ENCODE results near the gene EMC9.

The EMC9 gene

DNA sequence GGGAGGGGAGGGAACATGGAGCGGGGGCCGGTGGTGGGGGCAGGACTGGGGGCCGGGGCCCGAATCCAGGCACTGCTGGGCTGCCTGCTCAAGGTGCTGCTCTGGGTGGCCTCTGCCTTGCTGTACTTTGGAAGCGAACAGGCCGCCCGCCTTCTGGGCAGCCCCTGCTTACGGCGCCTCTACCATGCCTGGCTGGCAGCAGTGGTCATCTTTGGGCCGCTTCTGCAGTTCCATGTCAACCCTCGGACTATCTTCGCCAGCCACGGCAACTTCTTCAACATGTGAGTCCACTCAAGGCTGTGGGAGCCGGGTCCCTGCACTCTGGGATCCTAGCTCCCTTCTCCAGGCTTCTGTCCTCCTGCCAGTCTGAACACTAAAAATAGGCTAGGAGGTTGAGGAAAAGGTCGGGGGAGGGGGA, 9.8 kb downstream of the EMC9 start:
- DNase-seq (ENCODE audit: low read depth in 2 of 2): no peak

DNA sequence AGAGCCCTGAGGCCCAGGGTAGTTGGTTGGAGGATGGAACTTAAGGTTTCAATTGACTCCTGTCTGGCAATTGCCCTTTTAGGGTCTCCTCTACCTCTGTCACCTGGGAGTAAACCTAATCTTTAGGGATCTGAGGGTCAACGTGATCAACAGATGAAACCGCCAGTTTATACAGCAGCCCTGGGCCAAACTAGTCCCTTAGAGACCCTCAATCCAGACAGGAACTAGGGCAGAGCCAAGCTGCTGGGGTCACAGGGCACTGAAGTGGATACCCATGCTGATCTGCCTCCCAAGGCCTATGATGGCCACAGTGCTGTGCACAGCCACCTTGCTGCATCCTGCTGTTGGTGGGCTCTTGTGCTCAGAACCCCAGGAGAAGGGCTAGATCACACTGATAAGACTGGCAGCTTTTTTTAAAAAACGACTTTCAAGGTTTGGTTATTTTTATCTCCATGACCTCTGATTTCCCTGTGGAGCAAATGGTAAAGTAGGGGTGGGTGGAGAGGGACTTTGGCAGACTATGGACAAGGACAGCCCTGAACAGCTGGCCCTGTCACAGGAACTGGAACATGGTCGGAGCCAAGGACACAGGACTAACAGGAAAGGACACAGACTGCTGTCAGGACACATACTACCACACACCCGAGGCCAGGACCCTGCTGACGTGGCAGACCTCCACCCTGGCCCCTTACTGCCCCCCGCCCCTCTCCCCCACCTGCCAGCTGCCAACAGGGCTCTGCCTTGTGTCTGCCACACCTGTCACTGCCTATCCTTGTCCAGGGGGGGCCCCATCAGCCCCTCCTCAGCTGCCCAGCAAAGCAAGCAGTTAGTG, 10.5 kb downstream of the EMC9 start:
- DNase-seq (ENCODE audit: low read depth in 2 of 2): no peak

DNA sequence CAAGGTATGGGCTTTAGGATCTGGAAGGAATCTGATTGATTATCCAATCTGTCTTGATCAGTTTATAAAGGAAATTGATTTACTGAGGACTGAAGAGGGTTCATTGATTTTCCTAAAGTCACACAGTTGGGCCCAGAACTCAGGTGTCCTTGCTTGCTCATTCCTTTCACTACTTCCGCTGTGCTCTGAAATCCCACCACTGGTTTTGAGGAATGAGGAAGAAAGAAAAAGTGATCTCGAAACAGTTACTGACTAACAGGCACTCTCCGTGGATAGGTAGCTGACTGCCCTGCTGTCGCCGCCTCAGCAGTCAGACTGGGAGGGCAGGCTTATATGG, 11.0 kb downstream of the EMC9 start, which contains the start of gene FITM1:
Gene FITM1, plus strand, starts transcription at position 280 of the 337 bp plus-strand sequence. CDS start 905 bp downstream, outside the sequence.
- DNase-seq (ENCODE audit: low read depth in 2 of 2): no peak

DNA sequence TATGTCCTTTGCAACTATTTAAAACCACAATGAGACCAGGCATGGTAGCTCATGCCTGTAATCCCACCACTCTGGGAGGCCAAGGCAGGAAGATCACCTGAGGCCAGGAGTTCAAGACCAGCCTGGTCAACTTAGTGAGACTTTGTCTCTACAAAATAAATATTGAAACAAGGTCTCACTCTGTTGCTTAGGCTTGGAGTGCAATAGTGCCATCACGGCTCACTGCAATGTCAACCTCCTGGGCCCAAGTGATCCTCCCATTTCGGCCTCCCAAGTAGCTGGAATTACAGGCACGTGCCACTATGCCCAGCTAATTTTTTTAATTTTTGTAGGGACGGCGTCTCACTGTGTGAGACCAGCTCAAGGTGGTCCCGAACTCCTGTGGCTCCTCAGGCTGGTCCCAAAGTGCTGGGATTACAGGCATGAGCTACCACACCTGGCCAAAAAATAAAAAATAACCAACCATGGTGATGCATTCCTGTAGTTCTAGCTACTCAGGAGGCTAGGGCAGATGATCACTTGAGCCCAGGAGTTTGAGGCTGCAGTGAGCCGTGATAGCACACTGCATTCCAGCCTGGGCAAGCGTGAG, 11.9 kb downstream of the EMC9 start:
- no peak for DNase-seq (ENCODE audit: low read depth in 2 of 2)

DNA sequence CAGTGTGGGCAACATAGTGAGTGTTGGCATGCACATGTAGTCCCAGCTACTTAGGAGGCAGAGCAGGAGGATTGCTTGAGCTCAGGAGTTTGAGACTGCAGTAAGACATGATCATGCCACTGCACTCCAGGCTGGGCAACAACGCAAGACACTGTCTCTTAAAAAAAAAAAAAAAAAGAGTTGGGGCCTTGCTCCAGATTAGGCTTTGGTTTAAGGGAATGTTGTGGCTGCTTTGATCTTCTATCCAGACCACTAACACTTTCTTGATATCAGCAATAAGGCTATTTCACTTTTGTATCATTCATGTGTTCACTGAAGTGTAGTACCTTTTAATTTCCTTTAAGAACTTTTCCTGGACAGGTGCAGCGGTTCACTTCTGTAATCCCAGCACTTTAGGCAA, 13.7 kb downstream of the EMC9 start:
- DNase-seq (ENCODE audit: low read depth in 2 of 2): no peak

DNA sequence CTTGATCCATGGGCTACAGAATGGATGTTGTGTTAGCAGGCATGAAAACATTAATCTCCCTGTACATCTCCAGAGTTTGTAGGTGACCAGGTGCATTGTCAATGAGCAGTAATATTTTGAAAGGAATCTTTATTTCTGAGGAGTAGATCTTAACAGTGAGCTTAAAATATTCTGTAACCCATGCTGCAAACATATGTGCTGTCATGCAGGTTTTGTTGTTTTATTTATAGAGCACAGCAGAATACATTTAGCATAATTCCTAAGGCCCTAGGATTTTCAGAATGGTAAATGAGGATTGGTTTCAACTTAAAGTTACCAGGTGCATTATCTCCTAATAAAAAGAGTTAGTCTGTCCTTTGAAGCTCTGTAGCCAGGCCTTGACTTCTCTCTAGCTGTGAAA, 14.5 kb downstream of the EMC9 start:
- no peak for DNase-seq (ENCODE audit: low read depth in 2 of 2)

DNA sequence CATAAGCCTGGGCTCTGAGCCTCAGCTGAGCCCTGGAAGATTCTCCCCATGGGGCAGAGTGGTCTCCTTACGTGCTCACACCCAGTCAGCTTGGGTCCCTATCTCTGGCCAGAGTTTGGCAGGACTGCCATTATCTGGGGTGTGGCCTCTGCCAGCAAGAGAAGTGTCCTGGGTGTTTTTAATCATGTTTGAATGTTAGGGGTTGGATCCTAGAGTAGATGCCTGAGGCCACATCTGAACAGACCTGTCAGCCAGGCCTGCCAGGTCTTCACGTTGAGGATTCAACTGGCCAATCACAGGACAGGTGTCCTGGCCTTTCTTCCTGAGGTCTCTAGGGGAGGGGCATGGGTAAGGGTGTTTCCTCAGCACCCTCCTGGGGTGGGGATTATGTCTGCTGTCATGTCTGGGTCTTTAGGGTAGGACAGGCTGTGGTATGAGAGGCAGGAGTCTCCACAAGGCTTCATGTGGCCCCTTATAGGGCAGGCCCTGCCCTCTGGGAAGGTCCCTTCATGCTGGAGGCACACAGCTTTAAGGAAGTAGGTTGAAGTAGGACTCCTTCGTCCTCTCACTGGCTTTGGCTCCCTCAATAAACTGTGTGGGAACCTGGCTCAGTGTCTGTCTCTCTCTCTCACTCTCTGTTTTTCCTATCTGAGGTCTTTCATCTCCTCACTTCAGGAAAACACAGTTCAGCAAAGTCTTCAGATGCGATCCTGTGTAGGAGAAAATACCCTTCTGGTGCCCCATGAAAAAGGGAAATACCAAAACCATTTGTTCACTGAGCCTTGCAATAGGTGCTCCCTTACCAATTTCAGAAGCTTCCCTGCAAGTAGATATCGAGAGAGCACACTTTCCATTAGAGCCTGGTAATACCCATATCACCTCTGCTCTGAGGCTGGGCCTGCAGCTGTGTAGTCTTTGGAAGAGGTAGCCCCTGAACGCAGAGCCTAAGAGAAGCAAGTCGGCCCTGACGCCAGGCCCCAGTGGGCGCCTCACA, 17.7 kb downstream of the EMC9 start:
- DNase-seq (ENCODE audit: low read depth in 2 of 2): no peak

DNA sequence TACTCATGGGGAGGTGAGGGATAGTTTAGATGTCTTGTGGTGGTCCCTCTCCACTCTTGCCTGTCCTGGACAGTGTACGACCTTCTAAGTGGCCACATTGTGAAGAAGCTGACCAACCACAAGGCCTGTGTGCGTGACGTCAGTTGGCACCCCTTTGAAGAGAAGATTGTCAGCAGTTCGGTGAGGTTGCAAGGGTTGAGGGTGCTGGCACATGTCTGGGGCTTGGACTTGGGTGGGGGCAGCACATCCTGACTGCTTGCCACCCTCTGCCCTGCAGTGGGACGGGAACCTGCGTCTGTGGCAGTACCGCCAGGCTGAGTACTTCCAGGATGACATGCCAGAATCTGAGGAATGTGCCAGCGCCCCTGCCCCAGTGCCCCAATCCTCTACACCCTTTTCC, 18.5 kb downstream of the EMC9 start:
- no peak for DNase-seq (ENCODE audit: low read depth in 2 of 2)

DNA sequence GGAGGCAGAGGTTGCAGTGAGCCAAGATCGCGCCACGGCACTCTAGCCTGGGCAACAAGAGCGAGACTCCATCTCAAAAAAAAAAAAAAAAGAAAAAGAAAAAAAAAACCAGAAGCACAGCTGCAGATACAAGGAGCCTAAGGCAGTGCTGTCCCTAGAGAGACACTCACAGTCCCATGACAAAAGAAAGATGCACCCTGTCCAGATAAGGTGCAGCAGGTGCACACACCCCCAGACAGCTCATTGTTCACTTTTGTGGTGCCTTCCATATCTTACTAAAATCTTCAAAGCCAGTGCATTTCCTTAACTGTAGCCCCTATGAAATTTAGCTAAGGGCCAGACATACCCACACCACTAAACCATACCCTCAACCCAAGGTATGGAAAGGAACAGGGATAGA, 19.0 kb downstream of the EMC9 start:
- DNase-seq (ENCODE audit: low read depth in 2 of 2): no peak

DNA sequence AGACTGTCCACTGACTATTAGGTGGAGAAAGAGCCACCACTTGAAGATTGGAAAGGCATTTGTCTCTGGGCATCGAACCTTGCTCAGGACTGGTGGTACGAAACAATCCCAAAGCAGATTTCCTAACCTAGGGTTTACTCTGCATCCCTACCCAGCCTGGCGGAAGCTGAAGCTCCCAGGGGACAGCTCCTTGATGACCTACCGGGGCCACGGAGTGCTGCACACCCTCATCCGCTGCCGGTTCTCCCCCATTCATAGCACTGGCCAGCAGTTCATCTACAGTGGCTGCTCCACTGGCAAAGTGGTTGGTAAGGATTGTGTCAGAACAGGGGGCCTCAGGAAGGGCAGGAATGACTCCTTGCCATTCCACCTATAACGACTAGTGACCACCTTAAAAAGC, 20.2 kb downstream of the EMC9 start:
- DNase-seq (ENCODE audit: low read depth in 2 of 2): no peak

DNA sequence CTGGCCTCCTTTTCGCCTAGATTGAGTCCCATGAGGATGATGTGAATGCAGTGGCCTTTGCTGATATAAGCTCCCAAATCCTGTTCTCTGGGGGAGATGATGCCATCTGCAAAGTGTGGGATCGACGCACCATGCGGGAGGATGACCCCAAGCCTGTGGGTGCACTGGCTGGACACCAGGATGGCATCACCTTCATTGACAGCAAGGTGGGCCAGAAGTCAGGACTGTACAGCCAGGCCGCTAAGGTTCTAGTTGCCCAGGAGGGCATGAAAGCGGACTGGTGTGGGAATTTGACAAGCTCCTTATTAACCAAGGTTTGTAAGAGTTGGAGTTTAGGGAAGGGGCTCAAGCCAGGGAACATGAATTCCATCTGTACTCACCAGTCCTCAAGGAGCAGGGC, 21.7 kb downstream of the EMC9 start:
- no peak for DNase-seq (ENCODE audit: low read depth in 2 of 2)

DNA sequence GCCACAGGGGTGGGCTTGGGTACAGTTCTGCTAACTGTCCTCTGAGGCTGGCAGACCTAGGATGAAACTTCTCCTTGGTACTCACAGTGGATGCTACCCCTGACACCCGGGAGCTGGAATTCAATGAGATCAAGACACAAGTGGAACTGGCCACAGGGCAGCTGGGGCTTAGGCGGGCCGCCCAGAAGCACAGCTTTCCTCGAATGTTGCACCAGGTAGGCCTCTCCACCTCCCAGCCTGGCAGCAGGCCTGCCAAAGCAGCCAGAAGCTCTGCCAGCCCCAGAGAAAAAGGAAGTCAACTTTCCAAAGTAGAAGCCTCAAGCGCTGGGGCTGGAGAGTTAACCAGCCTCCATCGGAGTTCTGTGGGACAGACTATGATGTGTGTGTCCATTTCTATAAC, 24.2 kb downstream of the EMC9 start:
- no peak for DNase-seq (ENCODE audit: low read depth in 2 of 2)

DNA sequence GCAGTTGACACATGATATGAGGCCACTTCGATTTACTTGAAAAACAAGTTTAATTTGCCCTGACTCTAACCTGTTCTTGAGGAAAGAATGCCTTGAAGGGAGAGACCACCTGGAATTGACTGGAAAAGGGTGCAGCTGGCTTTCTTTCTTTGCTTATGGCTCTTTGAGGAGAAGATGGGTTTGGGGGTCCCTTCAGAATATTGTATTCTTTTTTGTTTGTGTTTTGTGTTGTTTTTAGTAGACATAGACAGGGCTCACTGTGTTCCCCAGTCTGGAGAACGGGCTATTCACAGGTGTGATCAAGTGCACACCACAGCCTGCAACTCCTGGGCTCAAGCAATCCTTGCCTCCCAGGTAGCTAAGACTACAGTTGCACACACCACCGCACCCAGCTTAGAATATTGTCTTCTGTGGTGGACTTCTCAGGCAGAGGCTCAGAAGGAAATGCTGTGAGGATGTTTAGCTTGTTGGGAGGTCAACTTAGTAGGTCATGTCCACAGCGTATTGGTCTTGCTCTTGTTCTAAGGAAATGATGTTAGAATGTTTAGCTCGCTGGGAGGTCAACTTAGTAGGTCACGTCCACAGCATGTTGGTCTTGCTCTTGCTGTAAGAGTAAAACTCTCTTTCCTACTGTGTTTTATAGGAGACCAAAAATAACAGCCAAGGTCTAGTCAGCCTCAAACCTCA, 25.1 kb downstream of the EMC9 start:
- DNase-seq (ENCODE audit: low read depth in 2 of 2): no peak

DNA sequence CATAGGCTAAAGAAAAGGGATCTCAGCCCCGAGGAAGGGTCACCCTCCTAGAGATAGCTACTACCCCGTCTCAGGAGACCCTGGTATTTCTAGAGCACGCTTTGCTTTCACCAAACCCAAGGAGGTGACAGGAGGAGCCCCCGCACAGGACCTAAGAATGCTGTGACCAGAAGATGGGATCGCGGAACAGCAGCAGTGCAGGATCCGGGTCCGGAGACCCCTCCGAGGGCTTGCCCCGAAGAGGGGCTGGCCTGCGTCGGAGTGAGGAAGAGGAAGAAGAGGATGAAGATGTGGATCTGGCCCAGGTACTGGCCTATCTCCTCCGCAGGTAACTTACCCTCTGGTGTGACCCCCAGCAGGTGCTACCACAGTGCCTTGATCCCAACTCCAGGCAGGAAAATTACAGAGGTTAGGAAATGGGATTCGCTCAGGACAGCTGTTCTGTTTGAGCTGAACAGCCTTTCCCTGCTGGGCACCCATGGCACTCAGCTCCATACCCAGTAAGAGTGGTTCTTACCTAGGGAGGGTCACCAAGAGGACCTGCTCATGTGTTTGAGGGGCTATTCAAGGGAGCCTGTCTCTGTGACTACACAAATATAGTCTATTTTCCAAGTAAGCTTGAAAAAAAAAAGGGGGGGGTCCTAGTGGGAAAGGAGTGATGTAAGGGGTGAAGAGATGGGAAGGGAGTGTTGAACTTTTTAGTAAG, 25.8 kb downstream of the EMC9 start:
- DNase-seq (ENCODE audit: low read depth in 2 of 2): no peak

DNA sequence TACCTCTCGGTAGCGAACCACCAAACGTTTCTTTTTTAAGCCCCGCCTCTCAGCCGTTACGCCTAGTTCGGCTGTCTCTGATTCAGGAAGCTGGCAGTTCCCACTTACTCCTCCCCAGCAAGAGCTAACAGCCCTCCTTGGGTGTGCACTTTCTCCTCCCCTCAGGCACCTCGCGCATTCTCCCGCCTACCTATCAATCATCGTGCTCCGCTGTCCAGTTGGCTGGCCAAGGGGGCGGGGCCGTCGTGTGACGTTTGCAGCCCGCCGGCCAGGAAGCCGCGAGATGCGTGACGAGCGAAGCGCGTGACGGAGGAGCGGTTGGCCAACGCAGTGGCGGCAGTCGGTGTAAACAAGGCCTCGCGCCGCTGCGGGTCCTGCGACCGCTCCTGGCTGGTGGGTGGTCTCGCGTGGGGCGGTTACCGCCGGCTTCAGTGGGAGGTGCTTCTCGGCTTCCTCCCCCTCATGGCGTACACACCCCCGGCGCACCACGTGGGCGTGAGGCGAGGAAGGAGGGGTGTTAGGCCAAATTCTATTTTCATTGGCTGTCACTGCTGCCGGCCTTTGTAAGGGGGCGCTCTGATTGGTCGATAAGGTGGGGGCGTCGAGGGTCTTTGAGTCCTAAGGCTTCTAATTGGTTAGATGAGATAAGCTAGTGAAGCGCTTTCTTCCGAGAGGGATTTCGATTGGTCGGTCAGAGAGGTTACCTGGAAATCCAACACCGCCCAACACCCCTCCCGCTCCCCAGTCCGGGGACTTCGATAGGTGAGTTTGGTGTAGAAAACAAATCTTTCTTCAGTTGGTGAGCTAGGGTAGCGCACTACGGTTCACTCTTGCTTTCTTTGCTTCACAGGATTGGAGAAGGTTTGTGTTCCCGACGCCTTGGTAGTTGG, 26.6 kb downstream of the EMC9 start, which contains the start of the genes DCAF11 and NRL:
Gene DCAF11, plus strand, starts transcription at position 246 of the 890 bp plus-strand sequence. CDS start 818 bp downstream, outside the sequence.
Gene NRL, minus strand, starts transcription at position 418 of the 890 bp plus-strand sequence. CDS start 32,101 bp downstream, outside the sequence.
- DNase-seq (ENCODE audit: low read depth in 2 of 2): peak; percentile 97 to 99

DNA sequence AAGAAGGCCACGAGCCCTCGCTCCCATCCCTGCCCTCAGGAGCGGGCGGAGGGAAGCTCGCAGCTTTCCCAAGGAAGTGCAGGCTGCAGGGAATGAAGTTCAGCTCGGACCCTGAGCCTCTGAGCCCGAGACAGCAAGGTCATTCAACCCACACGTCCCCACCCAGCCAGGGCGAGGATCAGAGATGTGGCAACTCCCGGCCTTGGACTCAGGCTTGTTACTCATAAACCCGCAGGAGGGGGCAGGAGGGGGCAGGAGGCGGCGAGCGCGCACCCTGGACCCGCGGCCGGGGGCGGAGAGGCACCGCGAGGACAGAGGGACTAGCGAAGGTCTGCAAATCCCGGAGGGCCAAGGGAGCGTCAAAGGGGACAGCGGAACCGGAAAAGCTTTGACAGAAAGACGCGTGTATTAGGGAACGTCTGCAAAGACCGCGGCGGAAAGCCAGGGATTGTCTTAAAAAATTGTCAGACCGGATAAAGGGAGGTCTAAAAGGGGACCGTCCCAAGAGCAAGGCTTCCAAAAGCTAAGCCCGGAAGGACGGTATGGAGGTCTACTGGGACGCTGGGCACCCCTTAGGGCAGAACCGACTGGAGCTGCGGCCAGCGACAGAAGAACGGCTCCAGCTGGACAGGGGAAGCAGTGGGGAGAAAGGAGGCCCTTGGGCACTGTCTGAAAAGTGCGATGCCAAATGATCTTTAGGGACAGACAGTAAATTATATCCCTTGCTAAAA, 27.4 kb downstream of the EMC9 start:
- DNase-seq (ENCODE audit: low read depth in 2 of 2): peak; percentile 50 to 58

DNA sequence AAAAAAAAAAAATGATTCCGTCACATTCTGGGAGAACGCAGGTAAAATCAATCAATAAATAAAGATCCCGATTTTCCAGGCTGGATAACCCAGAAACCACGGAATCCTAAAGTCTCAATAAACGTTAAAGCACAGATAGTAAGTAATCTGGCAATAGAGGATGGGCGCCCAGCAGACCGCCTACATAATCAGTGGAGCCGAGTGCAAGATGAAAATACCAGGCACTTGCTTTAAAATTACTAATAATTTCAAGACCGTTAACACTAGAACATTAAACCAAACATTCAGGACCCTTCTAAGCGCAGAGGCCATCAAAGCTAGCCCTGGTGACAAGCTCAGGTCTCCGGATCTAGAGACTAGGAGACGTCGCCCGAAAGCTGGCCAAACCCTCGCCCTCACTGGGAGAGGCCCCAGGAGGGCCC, 28.0 kb downstream of the EMC9 start:
- no peak for DNase-seq (ENCODE audit: low read depth in 2 of 2)

DNA sequence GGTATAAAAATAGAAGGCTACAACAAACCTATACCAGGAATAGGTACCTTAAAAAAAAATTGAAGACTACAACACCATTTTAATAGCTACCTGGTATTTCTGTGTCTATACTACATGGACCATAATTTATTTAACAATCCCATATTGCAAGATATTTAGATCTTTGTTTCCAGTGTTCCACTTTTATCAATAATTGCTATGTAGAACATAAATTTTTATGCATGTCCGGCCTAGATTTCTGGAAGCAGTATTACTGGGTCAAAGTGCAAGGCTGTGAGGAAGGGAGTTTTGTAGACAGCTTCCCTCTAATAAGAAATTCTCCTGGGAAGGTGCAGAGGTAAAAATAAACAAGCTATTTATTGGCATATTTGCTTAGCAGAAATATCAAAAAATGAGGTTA, 30.9 kb downstream of the EMC9 start:
- DNase-seq (ENCODE audit: low read depth in 2 of 2): no peak

DNA sequence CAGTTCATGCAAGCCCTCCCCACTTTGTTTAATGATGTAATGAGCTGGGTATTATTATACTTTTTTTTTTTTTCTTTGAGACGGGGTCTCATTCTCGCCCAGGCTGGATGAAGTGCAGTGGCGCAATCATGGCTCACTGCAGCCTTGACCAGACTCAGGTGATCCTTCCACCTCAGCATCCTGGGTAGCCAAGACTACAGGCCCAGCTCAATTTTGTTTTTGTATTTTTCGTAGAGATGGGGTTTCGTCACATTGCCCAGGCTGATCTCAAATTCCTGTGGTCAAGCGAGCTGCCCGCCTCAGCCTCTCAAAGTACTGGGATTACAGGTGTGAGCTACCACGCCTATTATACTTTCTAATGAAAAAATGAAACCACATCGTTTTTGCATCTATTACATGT, 31.3 kb downstream of the EMC9 start:
- DNase-seq (ENCODE audit: low read depth in 2 of 2): no peak

Data from stimulated activated CD8-positive, alpha-beta memory T cell treated with anti-CD3 and anti-CD28 coated beads, Interleukin-15, amount 100 ng/mL, for 4 hours (primary cell).